DOHH2 (cell line): ENCODE measurements around the gene EVC2.

Experiments used
- H3F3A ChIP-seq: fragments of 200-600 bp; sonication (generic), shearing (Covaris generic); 2 replicates; pipeline ENCODE4 v1.6.0; 2016; ENCODE audit warnings: antibody characterized with exemption, mild to moderate bottlenecking; ENCODE audit not compliant: control insufficient read depth, insufficient read depth
- H3K27ac ChIP-seq: fragments of 200-600 bp; sonication (generic); 2 replicates; pipeline ENCODE4 v1.5.1; 2014; ENCODE audit warnings: low read depth, mild to moderate bottlenecking, low read length, moderate library complexity
- H3K27me3 ChIP-seq: fragments of 200-600 bp; sonication (generic); 2 replicates; pipeline ENCODE4 v1.6.1; 2014; ENCODE audit warnings: mild to moderate bottlenecking, low read length, mixed read lengths; ENCODE audit not compliant: control insufficient read depth
- H3K36me3 ChIP-seq: fragments of 200-600 bp; sonication (generic); 2 replicates; pipeline ENCODE4 v1.6.1; 2014; ENCODE audit warnings: mild to moderate bottlenecking, low read length, moderate library complexity, mixed read lengths; ENCODE audit not compliant: control insufficient read depth
- H3K4me1 ChIP-seq: fragments of 200-600 bp; sonication (generic); 2 replicates; pipeline ENCODE4 v1.6.1; 2014; ENCODE audit warnings: mild to moderate bottlenecking, low read length, mixed read lengths; ENCODE audit not compliant: control insufficient read depth
- H3K4me2 ChIP-seq: fragments of 200-600 bp; sonication (generic); 2 replicates; pipeline ENCODE4 v1.6.0; 2014; ENCODE audit warnings: mild to moderate bottlenecking, low read length, moderate library complexity
- H3K4me3 ChIP-seq: fragments of 200-600 bp; sonication (generic); 2 replicates; pipeline ENCODE4 v1.5.1; 2014; ENCODE audit warnings: mild to moderate bottlenecking, low read length, mixed read lengths
- H3K79me2 ChIP-seq: fragments of 200-600 bp; sonication (generic); 2 replicates; pipeline ENCODE4 v1.6.1; 2014; ENCODE audit warnings: mild to moderate bottlenecking, low read length, mixed read lengths; ENCODE audit not compliant: control insufficient read depth
- H3K9me2 ChIP-seq: fragments of 200-600 bp; sonication (generic); replicated peaks from 2 replicates; pipeline ENCODE4 v1.6.1; 2014; ENCODE audit warnings: mild to moderate bottlenecking, low read length, mixed read lengths; ENCODE audit not compliant: control insufficient read depth
- H3K9me3 ChIP-seq: fragments of 200-600 bp; sonication (generic); 2 replicates; pipeline ENCODE4 v1.6.1; 2014; ENCODE audit warnings: antibody characterized with exemption, low read length, mixed read lengths; ENCODE audit not compliant: control insufficient read depth, insufficient read depth
- H4K20me1 ChIP-seq: fragments of 200-600 bp; sonication (generic); 2 replicates; pipeline ENCODE4 v1.6.0; 2014; ENCODE audit warnings: low read depth, mild to moderate bottlenecking, antibody characterized with exemption, low read length, moderate library complexity; ENCODE audit not compliant: control insufficient read depth, insufficient read depth
- CTCF ChIP-seq: fragments of 200-600 bp; sonication (generic); IDR thresholded peaks from one replicate; pipeline ENCODE4 v1.5.1; 2014; ENCODE audit warnings: antibody characterized with exemption, mild to moderate bottlenecking, low read depth, low read length; ENCODE audit not compliant: poor library complexity, severe bottlenecking
- EZH2phosphoT487 ChIP-seq: fragments of 200-600 bp; sonication (generic); IDR thresholded peaks from 2 replicates; pipeline ENCODE4 v1.6.1; 2017; ENCODE audit warnings: borderline replicate concordance, mild to moderate bottlenecking, antibody characterized with exemption, low read length, moderate library complexity, mixed read lengths

EVC2 gene

GRCh38 chr4:5704276-5704675 lies 4.1 kb downstream of the EVC2 start:
- H3K4me1 ChIP-seq = no peaks in the 10 kb centered on the region
- no peaks in the 10 kb centered on the region for H3K27me3 ChIP-seq
- no peaks in the 10 kb centered on the region for H3K79me2 ChIP-seq
- no peaks in the 10 kb centered on the region for H3K36me3 ChIP-seq
- H3K9me3 ChIP-seq = no peaks in the 10 kb centered on the region
- TF ChIP-seq CTCF (no peak), EZH2phosphoT487 (no peak)
- H3K27ac ChIP-seq = no peak overlapping the region
- no peaks in the 10 kb centered on the region for H4K20me1 ChIP-seq
- H3K4me3 ChIP-seq = no peak overlapping the region
- H3K4me2 ChIP-seq = no peak overlapping the region
- H3F3A ChIP-seq = no peaks in the 10 kb centered on the region
- no peaks in the 10 kb centered on the region for H3K9me2 ChIP-seq

- no peaks in the 10 kb centered on the region for H3K4me1 ChIP-seq
- H4K20me1 ChIP-seq = no peaks in the 10 kb centered on the region
- no peaks in the 10 kb centered on the region for H3F3A ChIP-seq
- H3K4me2 ChIP-seq = no peak overlapping the region
- no peaks in the 10 kb centered on the region for H3K9me3 ChIP-seq
- H3K79me2 ChIP-seq = no peaks in the 10 kb centered on the region
- H3K9me2 ChIP-seq = no peaks in the 10 kb centered on the region
- H3K27ac ChIP-seq = no peak overlapping the region
- TF ChIP-seq EZH2phosphoT487 = no peak
- no peak for TF ChIP-seq CTCF
- no peaks in the 10 kb centered on the region for H3K36me3 ChIP-seq
- no peaks in the 10 kb centered on the region for H3K27me3 ChIP-seq
- H3K4me3 ChIP-seq = no peak overlapping the region
Measured at GRCh38 chr4:5703831-5704230, 4.5 kb downstream of the EVC2 start.

GRCh38 chr4:5701971-5702370 lies 6.4 kb downstream of the EVC2 start:
- H3K9me2 ChIP-seq = no peaks in the 10 kb centered on the region
- H3K36me3 ChIP-seq = no peaks in the 10 kb centered on the region
- TF ChIP-seq CTCF (no peak), EZH2phosphoT487 (no peak)

GRCh38 chr4:5700459-5700858 lies 7.9 kb downstream of the EVC2 start:
- TF ChIP-seq CTCF = no peak
- no peak for TF ChIP-seq EZH2phosphoT487
- no peaks in the 10 kb centered on the region for H3K36me3 ChIP-seq
- no peak overlapping the region for H3K27ac ChIP-seq
- no peak overlapping the region for H3K4me3 ChIP-seq
- H3K4me2 ChIP-seq = no peak overlapping the region
- no peaks in the 10 kb centered on the region for H3K27me3 ChIP-seq
- H3K79me2 ChIP-seq = no peaks in the 10 kb centered on the region
- H3K9me3 ChIP-seq = no peaks in the 10 kb centered on the region
- no peaks in the 10 kb centered on the region for H4K20me1 ChIP-seq
- H3K9me2 ChIP-seq = no peaks in the 10 kb centered on the region
- no peaks in the 10 kb centered on the region for H3F3A ChIP-seq
- H3K4me1 ChIP-seq = no peaks in the 10 kb centered on the region

More at GRCh38 chr4:5701971-5702370, 6.4 kb downstream of the EVC2 start:
- no peaks in the 10 kb centered on the region for H3K79me2 ChIP-seq
- H3K4me1 ChIP-seq = no peaks in the 10 kb centered on the region
- H3K27me3 ChIP-seq = no peaks in the 10 kb centered on the region
- H3K9me3 ChIP-seq = no peaks in the 10 kb centered on the region
- no peaks in the 10 kb centered on the region for H3F3A ChIP-seq
- no peak overlapping the region for H3K4me3 ChIP-seq
- no peaks in the 10 kb centered on the region for H4K20me1 ChIP-seq
- no peak overlapping the region for H3K4me2 ChIP-seq
- no peak overlapping the region for H3K27ac ChIP-seq
